GM12872 (cell line): ENCODE results near the gene RRM1.

ENCODE experiments used
- TF ChIP-seq, protein P1 (sequence below): IDR thresholded peaks from 3 replicates; pipeline ENCODE4 v1.5.1; 2011; ENCODE audit warnings: low read depth, mild to moderate bottlenecking, low read length, moderate library complexity; ENCODE audit not compliant: insufficient read depth

The RRM1 gene

DNA sequence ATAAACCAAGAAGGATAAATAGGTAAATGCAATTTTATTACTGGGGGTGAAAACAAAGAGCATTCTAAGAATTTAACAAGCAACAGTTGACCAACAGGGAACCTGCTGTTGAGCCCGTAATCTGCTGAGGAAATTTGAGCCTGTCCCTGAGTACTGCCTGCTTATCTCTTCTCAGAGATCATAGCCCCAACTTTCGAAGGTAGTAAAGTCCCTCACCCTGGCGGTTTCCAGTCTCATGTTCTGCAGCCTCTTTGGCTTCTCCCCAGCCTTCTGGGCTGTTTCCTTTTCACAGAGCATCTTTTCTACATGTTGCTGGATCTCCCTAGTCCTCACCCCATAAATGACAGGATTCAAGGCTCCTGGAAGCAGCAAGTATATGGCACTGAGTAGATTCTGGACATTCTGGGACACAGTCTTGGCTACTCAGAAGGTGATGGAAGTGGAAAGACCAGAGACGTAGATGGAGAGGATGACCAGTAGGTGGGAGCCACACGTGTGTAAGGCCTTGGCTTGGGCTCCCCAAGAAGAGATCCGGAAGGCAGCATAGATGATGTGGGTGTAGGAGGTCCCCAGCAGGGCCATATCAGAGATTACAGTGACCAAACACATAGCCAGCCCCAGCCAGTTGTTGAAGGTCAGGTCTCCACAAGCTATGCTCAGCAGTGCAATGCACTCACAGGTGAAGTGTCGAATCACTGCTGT is 51.6 kb downstream of the RRM1 start:
- TF ChIP-seq, protein P1, sequence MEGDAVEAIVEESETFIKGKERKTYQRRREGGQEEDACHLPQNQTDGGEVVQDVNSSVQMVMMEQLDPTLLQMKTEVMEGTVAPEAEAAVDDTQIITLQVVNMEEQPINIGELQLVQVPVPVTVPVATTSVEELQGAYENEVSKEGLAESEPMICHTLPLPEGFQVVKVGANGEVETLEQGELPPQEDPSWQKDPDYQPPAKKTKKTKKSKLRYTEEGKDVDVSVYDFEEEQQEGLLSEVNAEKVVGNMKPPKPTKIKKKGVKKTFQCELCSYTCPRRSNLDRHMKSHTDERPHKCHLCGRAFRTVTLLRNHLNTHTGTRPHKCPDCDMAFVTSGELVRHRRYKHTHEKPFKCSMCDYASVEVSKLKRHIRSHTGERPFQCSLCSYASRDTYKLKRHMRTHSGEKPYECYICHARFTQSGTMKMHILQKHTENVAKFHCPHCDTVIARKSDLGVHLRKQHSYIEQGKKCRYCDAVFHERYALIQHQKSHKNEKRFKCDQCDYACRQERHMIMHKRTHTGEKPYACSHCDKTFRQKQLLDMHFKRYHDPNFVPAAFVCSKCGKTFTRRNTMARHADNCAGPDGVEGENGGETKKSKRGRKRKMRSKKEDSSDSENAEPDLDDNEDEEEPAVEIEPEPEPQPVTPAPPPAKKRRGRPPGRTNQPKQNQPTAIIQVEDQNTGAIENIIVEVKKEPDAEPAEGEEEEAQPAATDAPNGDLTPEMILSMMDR: no peak

DNA sequence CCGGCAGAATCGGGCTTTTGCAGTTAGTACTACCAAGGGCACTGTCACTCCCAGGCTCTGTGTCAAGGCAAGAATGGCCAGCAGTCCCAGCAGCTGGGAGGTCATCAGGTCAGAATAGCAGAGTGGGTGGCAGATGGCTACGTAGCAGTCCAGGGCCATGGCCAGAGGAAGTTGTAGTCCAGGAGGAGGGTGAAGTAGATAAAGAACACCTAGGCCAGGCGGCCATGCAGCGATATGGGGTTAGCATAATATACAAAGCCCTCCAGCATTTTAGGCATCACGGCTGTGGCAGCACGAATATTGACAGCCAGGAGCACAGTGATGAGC is 52.1 kb downstream of the RRM1 start:
- TF ChIP-seq, protein P1: no peak

DNA sequence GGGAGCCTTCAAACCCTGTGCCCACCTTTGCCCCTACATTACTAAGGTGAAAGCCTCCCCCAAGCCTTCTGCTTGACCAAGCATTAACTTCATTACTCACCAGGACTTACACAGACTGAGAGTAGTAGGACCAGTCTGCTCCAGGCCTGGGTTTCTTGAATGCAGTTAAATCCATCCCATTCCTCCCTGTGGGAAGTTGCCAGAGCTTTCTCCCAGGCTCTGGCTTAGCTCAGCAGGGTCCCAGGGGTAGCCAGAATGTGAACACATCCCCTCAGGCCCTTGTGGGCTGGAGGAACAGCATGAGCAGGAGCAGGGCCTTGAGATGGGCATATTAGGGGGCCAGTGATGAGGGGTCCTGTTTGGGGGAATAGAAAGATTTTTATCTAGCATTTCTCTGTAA is 59.9 kb downstream of the RRM1 start:
- TF ChIP-seq, protein P1: no peak

DNA sequence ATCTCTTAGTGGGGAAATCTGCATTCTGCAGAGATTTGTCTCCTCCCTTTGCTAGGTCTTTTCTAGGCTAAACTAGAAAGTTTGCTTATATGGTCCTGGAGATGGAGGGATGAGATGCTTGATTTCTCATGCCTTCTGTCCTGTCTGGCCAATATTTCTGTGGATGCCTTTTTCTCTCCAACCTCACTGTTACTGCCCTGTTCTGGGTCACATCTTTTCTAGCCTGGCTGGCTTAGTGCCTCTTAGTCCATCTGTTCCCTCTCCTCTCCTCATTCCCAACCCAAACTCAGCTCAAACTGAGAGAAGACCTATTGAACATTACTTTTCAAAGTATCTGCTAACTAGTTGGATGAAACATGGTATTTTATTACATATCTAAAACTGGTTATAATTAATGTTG is 62.0 kb downstream of the RRM1 start:
- TF ChIP-seq, protein P1: no peak

DNA sequence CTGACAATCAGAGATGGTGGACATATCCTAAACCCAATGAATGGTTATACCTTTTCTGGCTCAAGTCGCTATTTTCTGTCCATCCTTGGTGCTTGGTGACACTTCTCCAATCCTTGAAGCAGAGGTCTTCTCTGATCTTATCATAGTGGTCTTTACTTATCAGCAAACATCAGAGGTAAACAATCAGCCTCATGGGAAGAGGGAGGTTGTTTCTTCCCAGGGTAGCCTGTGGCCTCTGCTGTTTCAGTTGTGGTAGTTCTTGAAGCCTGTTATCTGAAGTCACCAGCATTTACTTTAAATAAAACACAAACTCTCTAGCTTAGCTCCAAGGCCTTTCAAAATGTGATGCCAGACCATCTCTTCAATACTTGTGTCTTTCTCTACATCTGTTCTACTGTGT is 66.7 kb downstream of the RRM1 start:
- TF ChIP-seq, protein P1: no peak

DNA sequence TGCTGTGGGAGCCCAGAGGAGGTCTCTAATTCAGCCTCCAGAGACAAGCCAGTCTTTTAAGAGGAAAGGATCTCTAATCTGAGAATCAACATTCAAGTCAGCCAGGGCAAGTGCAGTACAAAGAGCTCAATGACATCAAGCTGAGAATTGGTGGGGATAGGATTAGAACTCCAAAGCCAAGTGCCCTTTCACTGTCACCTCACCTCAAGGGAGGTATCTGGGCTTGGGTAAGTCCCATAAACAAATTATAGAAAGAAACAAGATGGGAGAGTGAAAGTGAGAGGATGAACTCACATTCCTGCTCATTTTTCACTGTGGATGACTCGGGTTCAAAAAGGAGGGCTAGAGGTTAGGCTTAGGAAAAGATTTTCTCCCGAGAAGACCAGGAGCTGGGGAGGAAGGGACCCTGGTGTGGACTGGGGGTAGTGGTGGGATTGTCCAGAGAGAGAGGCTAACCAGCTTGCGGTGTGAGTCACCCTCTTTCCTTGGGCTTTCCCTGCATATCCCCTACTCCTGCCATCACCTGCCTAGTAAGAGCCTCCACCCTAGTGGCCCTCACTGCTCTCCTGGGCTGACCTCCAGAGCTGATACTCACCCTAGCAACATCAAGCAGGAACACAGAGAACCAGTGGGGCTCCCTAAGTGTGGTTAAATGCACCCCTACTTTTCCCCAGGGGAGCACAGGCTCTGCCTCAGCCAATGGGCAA is 70.4 kb downstream of the RRM1 start:
- TF ChIP-seq, protein P1: no peak

DNA sequence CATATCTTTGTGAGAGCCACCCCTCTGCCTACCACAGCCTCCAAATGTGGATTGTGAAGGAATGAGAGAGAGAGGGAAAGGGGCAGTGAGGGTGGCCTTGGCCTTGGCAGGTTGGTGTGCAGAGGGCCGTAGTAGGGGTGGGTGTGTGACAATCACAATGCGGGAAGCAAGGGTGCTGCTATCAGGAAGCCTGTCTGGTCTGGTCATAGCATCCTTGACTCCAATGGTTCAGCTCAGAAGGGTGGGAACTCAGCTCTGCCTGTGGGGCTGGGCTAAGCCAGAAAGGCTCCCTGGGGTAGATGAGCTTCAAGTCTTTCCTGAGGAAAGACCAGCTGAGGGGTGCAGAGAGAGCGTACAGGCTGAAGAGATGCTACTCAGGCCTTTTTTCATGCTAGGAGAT is 72.7 kb downstream of the RRM1 start:
- TF ChIP-seq, protein P1: no peak
